GM12878 (cell line): ENCODE results near the gene DDX20.

Experiments
- BHLHE40 ChIP-seq, 2 experiments: fragments of 450-650 bp in 1 of 2; IDR thresholded peaks; 2 replicates each; pipeline ENCODE4 v1.6.1; 2011 to 2017; ENCODE audit warnings: low read depth in 2 of 2, borderline replicate concordance in 1 of 2, improper control_type of control experiment in 1 of 2, low read length in 1 of 2, mild to moderate bottlenecking in 1 of 2
- CBFB ChIP-seq: IDR thresholded peaks from 2 replicates; pipeline ENCODE4 v1.6.1; 2016; ENCODE audit warnings: antibody characterized with exemption, low read depth
- CHD2 ChIP-seq: IDR thresholded peaks from 2 replicates; pipeline ENCODE4 v1.6.1; 2011; ENCODE audit warnings: low read depth, low read length, improper control_type of control experiment, borderline replicate concordance
- CTCF ChIP-seq, 3 experiments: IDR thresholded peaks in 2 of 3; conservative IDR thresholded peaks in 1 of 3; 2 replicates each; pipeline ENCODE4 v1.5.1; 2011; ENCODE audit warnings: low read depth in 3 of 3, low read length in 3 of 3, mild to moderate bottlenecking in 3 of 3, control low read depth in 2 of 3, moderate library complexity in 2 of 3, inconsistent platforms in 1 of 3, mixed read lengths in 1 of 3; ENCODE audit not compliant: control insufficient read depth in 2 of 3, insufficient read depth in 1 of 3; ENCODE audit errors: extremely low read depth in 1 of 3
- EP300 ChIP-seq, 2 experiments: fragments of 150-350 bp in 1 of 2; IDR thresholded peaks; 2 replicates each; pipeline ENCODE4 v1.6.1; 2011 to 2012; ENCODE audit warnings: low read depth in 2 of 2, low read length in 2 of 2, borderline replicate concordance in 1 of 2, improper control_type of control experiment in 1 of 2, inconsistent platforms in 1 of 2; ENCODE audit not compliant: control insufficient read depth in 1 of 2
- EZH2 ChIP-seq: IDR thresholded peaks from 2 replicates; pipeline ENCODE4 v1.6.1; 2012; ENCODE audit warnings: low read depth, mild to moderate bottlenecking, control low read depth, inconsistent platforms, low read length, borderline replicate concordance; ENCODE audit not compliant: control insufficient read depth
- KLF5 ChIP-seq: fragments of 450-650 bp; IDR thresholded peaks from 2 replicates; pipeline ENCODE4 v1.6.1; 2014; ENCODE audit warnings: mild to moderate bottlenecking; ENCODE audit not compliant: partially characterized antibody
- NFYA ChIP-seq: IDR thresholded peaks from 2 replicates; pipeline ENCODE4 v1.6.1; 2011; ENCODE audit warnings: low read depth, mild to moderate bottlenecking, low read length, improper control_type of control experiment, borderline replicate concordance
- NR2F1 ChIP-seq: fragments of 450-650 bp; conservative IDR thresholded peaks from 2 replicates; pipeline ENCODE4 v1.6.1; 2017; ENCODE audit warnings: mild to moderate bottlenecking
- NRF1 ChIP-seq: conservative IDR thresholded peaks from 2 replicates; pipeline ENCODE4 v1.6.1; 2011; ENCODE audit warnings: mild to moderate bottlenecking, low read depth, low read length, improper control_type of control experiment
- RCOR1 ChIP-seq: conservative IDR thresholded peaks from 2 replicates; pipeline ENCODE4 v1.6.1; 2012; ENCODE audit warnings: low read depth, low read length, improper control_type of control experiment
- SRF ChIP-seq, 2 experiments: IDR thresholded peaks; 2 replicates each; pipeline ENCODE4 v1.6.1; 2011; ENCODE audit warnings: low read depth in 2 of 2, low read length in 2 of 2, mild to moderate bottlenecking in 1 of 2, moderate library complexity in 1 of 2
- TAF1 ChIP-seq: IDR thresholded peaks from 2 replicates; pipeline ENCODE4 v1.6.1; 2011; ENCODE audit warnings: mild to moderate bottlenecking, low read depth, low read length, borderline replicate concordance
- ZZZ3 ChIP-seq: IDR thresholded peaks from 2 replicates; pipeline ENCODE4 v1.6.1; 2011; ENCODE audit warnings: low read depth; ENCODE audit not compliant: control insufficient read depth, insufficient read length

DNA sequence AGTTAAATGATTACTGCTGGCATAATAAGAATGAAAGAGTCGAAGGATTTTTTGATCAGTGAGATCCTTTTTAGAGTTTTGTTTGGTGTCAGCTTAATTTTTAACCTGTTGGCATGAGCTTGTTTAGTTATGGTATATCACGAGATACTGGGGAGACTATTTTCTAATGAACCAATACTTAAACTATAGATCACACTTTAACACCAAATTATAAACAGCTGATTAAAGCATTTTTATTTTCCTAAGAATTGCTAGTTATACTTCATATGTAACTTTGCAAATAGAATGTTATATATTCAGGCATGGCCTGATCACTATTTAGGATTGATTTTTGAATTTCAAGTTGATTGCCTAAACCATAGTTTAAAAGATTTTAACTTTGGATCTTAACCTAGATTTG is 6.0 kb downstream of the DDX20 start:
- TF ChIP-seq EZH2 = no peak
- TF ChIP-seq NR2F1 = no peak
- no peak for TF ChIP-seq ZZZ3
- TF ChIP-seq BHLHE40 (IDR thresholded peaks at IDR 0.05; ENCODE audit: borderline replicate concordance in 1 of 2, low read depth in 2 of 2, low read length in 1 of 2) = no peak
- no peak for TF ChIP-seq CHD2
- no peak for TF ChIP-seq CTCF (IDR thresholded peaks at IDR 0.05 in 2 of 3, conservative IDR thresholded peaks at IDR 0.05 in 1 of 3; ENCODE audit: control insufficient read depth in 2 of 3, extremely low read depth in 1 of 3, insufficient read depth in 1 of 3, low read depth in 3 of 3, low read length in 3 of 3)
- TF ChIP-seq NFYA = no peak
- no peak for TF ChIP-seq CBFB
- no peak for TF ChIP-seq KLF5
- TF ChIP-seq TAF1 = no peak
- no peak for TF ChIP-seq EP300 (IDR thresholded peaks at IDR 0.05; ENCODE audit: borderline replicate concordance in 1 of 2, control insufficient read depth in 1 of 2, low read depth in 2 of 2, low read length in 2 of 2)
- no peak for TF ChIP-seq SRF (IDR thresholded peaks at IDR 0.05; ENCODE audit: low read depth in 2 of 2, low read length in 2 of 2)
- no peak for TF ChIP-seq NRF1
- TF ChIP-seq RCOR1 = no peak
